Measurements from ENCODE around the gene AIF1L.

GRCh38 chr9:131161585-131161984, 65.3 kb downstream of the AIF1L start:
- no peak for TF ChIP-seq CTCF (IDR thresholded peaks at IDR 0.05)
- TF ChIP-seq POLR2A (IDR thresholded peaks at IDR 0.05): no peak
- no peak for TF ChIP-seq EP300 (IDR thresholded peaks at IDR 0.05)
